Sigmoid colon (tissue), 7 donors: ENCODE data around the gene TENM3. TPM values are rescaled to one million over a fixed set of nuclear protein-coding genes. Genes with fewer than 3 reads are reported as not detected.

Source experiments
- DNase-seq: peaks from one replicate; pipeline ENCODE4 v3.0.0-alpha.2; 2019
- H3K27ac ChIP-seq, 4 donors: fragments of 200-600 bp; sonication (generic); one replicate each; pipeline ENCODE4 v1.5.1; 2016 to 2019; ENCODE audit warnings: mild to moderate bottlenecking in 1 of 4
- H3K27me3 ChIP-seq, 3 donors: fragments of 200-600 bp; sonication (generic); one replicate each; pipeline ENCODE4 v1.5.1; 2019; ENCODE audit warnings: mild to moderate bottlenecking in 1 of 3
- H3K36me3 ChIP-seq, 4 donors: fragments of 200-600 bp; sonication (generic); one replicate each; pipeline ENCODE4 v1.5.1; 2016 to 2019
- H3K4me1 ChIP-seq, 4 donors: fragments of 200-600 bp; sonication (generic); one replicate each; pipeline ENCODE4 v1.5.1; 2017 to 2019
- H3K4me3 ChIP-seq, 4 donors: fragments of 200-600 bp; sonication (generic); one replicate each; pipeline ENCODE4 v1.5.1; 2017 to 2019; ENCODE audit warnings: mild to moderate bottlenecking in 2 of 4, moderate library complexity in 1 of 4
- H3K9me3 ChIP-seq, 4 donors: fragments of 200-600 bp in 3 of 4; sonication (generic) in 3 of 4; one replicate each; pipeline versions ENCODE4 v1.5.1 to v1.6.1; 2013 to 2019
- CTCF ChIP-seq, 4 experiments: fragments of 450-650 bp in 3 of 4; fragments of 200-600 bp in 1 of 4; IDR thresholded peaks; one replicate each; pipeline ENCODE4 v1.5.1; 2016 to 2019; ENCODE audit warnings: antibody characterized with exemption in 4 of 4, mild to moderate bottlenecking in 3 of 4, moderate library complexity in 2 of 4
- EP300 ChIP-seq, 4 donors: sonication (generic); formaldehyde crosslinking; IDR thresholded peaks; one replicate each; pipeline ENCODE4 v1.6.1; 2017; ENCODE audit warnings: antibody characterized with exemption in 4 of 4
- POLR2A ChIP-seq, 2 donors: fragments of 450-650 bp; IDR thresholded peaks; one replicate each; pipeline ENCODE4 v1.6.1; 2016; ENCODE audit warnings: antibody characterized with exemption in 2 of 2, mild to moderate bottlenecking in 2 of 2, moderate library complexity in 2 of 2
- POLR2AphosphoS5 ChIP-seq, 4 donors: sonication (generic); formaldehyde crosslinking; IDR thresholded peaks; one replicate each; pipeline ENCODE4 v1.6.1; 2017; ENCODE audit warnings: antibody characterized with exemption in 4 of 4
- WGBS, 2 donors: extraction: QIAGEN DNeasy Blood & Tissue Kit; methylation state at CpG; one replicate each; pipeline ENCODE4 v1.1.7; 2013; 5-methylcytosine and 5-hydroxymethylcytosine counted together
- intact Hi-C: fragments of 100-400 bp; cut with DNase I; formaldehyde crosslinking; loops from one replicate; pipeline ENCODE4 v1.15.1; 2023
- polyA plus RNA-seq, 3 donors: library from polyadenylated mRNA; stranded (reverse); fragments of 200-250 nt; gene quantifications; one replicate each; pipeline ENCODE4 v1.2.3, GENCODE V29; 2013
- total RNA-seq, 4 donors: library from RNA; depleted of rRNA; stranded (reverse); fragments of >200 nt; gene quantifications; one replicate each; pipeline ENCODE4 v1.1.0, GENCODE V29; 2016
- donor health status: healthy with polysubstance abuse.
- donor health status: Bipolar disorder and iron deficiency.
- donor health status: healthy.

The TENM3 gene
- total and polyA plus RNA-seq, 7 donors = 0.60 to 82.3 (median 37.8) TPM; not detected in 1

- H3K27ac ChIP-seq = no peak overlapping the region
- H3K4me3 ChIP-seq = no peak overlapping the region
- no peak for DNase-seq
- H3K4me1 ChIP-seq = peaks cover 0 to 6% (median 0%) of the 10 kb centered on the region in 4 donors
- H3K36me3 ChIP-seq = no peaks in the 10 kb centered on the region
- intact Hi-C loops = no loop called here
- 94 to 95% methylated on average over 23 of the region's 23 CpGs for WGBS, 2 donors
- H3K27me3 ChIP-seq = no peaks in the 10 kb centered on the region
- H3K9me3 ChIP-seq = no peaks in the 10 kb centered on the region
- TF ChIP-seq EP300 (IDR thresholded peaks at IDR 0.05) (no peak), POLR2A (IDR thresholded peaks at IDR 0.05) (no peak), CTCF (IDR thresholded peaks at IDR 0.05) (no peak), POLR2AphosphoS5 (IDR thresholded peaks at IDR 0.05) (no peak)
These were observed 365.3 kb downstream of the TENM3 start for GRCh38 chr4:182608525-182608924.

- H3K4me3 ChIP-seq = no peak overlapping the region
- H3K4me1 ChIP-seq = no peaks in the 10 kb centered on the region
- H3K27me3 ChIP-seq = no peaks in the 10 kb centered on the region
- intact Hi-C loops = no loop called here
- no peak for DNase-seq
- no peak overlapping the region for H3K27ac ChIP-seq
- no peaks in the 10 kb centered on the region for H3K36me3 ChIP-seq
- no peaks in the 10 kb centered on the region for H3K9me3 ChIP-seq
- WGBS, 2 donors = 82 to 89% methylated on average over 4 of the region's 4 CpGs
- TF ChIP-seq EP300 (IDR thresholded peaks at IDR 0.05) (no peak), POLR2A (IDR thresholded peaks at IDR 0.05) (no peak)
These were observed 373.3 kb downstream of the TENM3 start for GRCh38 chr4:182616476-182616875.

GRCh38 chr4:182619660-182620059, 376.5 kb downstream of the TENM3 start:
- Histone ChIP-seq H3K27ac (no peak overlapping the region), H3K36me3 (no peaks in the 10 kb centered on the region), H3K27me3 (no peaks in the 10 kb centered on the region), H3K4me3 (no peak overlapping the region), H3K4me1 (no peaks in the 10 kb centered on the region), H3K9me3 (no peaks in the 10 kb centered on the region)
- DNase-seq = no peak
- no peak for TF ChIP-seq CTCF (IDR thresholded peaks at IDR 0.05)
- TF ChIP-seq POLR2A (IDR thresholded peaks at IDR 0.05) = no peak
- TF ChIP-seq EP300 (IDR thresholded peaks at IDR 0.05) = no peak
- no peak for TF ChIP-seq POLR2AphosphoS5 (IDR thresholded peaks at IDR 0.05)
- intact Hi-C loops = no loop called here
- WGBS, 2 donors = 54 to 72% methylated on average over 5 of the region's 5 CpGs

- Histone ChIP-seq H3K4me3 (no peak overlapping the region), H3K4me1 (no peaks in the 10 kb centered on the region), H3K36me3 (no peaks in the 10 kb centered on the region), H3K9me3 (no peaks in the 10 kb centered on the region), H3K27me3 (no peaks in the 10 kb centered on the region), H3K27ac (no peak overlapping the region)
- TF ChIP-seq POLR2A (IDR thresholded peaks at IDR 0.05) = no peak
- TF ChIP-seq EP300 (IDR thresholded peaks at IDR 0.05) = no peak
- no peak for TF ChIP-seq POLR2AphosphoS5 (IDR thresholded peaks at IDR 0.05)
- no peak for TF ChIP-seq CTCF (IDR thresholded peaks at IDR 0.05)
- no peak for DNase-seq
- intact Hi-C loops = no loop called here
- 65 to 77% methylated on average over 10 of the region's 10 CpGs for WGBS, 2 donors
These were observed 377.1 kb downstream of the TENM3 start for GRCh38 chr4:182620111-182620980.

GRCh38 chr4:182624281-182624680, 381.1 kb downstream of the TENM3 start:
- H3K4me1 ChIP-seq = peaks cover 0 to 16% (median 13%) of the 10 kb centered on the region in 4 donors
- H3K27ac ChIP-seq = no peak overlapping the region
- no peaks in the 10 kb centered on the region for H3K9me3 ChIP-seq
- TF ChIP-seq CTCF (IDR thresholded peaks at IDR 0.05) (no peak), EP300 (IDR thresholded peaks at IDR 0.05) (no peak), POLR2A (IDR thresholded peaks at IDR 0.05) (no peak), POLR2AphosphoS5 (IDR thresholded peaks at IDR 0.05) (no peak)
- H3K4me3 ChIP-seq = no peak overlapping the region
- intact Hi-C loops = no loop called here
- H3K36me3 ChIP-seq = no peaks in the 10 kb centered on the region
- WGBS, 2 donors = 86 to 89% methylated on average over 8 of the region's 8 CpGs
- no peaks in the 10 kb centered on the region for H3K27me3 ChIP-seq
- no peak for DNase-seq
